Central memory CD4-positive, alpha-beta T cell (primary cell): ENCODE measurements around the gene IL27RA.
"Not testable (repeated sequence)": the region's sequence is repeated elsewhere in the genome, so short reads cannot be mapped to it uniquely, and the experiment has no call there.

Experiments used
- DNase-seq: peaks from one replicate; pipeline ENCODE4 v3.0.0; 2022

IL27RA gene

GRCh38 chr19:14000691-14001375 is 30.7 kb upstream of the IL27RA start:
- DNase-seq = no peak

GRCh38 chr19:14002571-14003250 is 28.9 kb upstream of the IL27RA start:
- DNase-seq = peak; percentile 47

GRCh38 chr19:14003251-14004055 is 28.1 kb upstream of the IL27RA start:
- peak; percentile 36 for DNase-seq

- no peak for DNase-seq
Observed at GRCh38 chr19:14004619-14005348, 26.8 kb upstream of the IL27RA start.

GRCh38 chr19:14005349-14006084 is 26.0 kb upstream of the IL27RA start:
- DNase-seq = peak; percentile 90

GRCh38 chr19:14006085-14006765 is 25.3 kb upstream of the IL27RA start, which contains the start of gene RFX1:
Gene RFX1 (minus strand): TSS chr19:14006320. CDS start chr19:13993843, 12,477 bp downstream.
- peak; percentile 99 for DNase-seq

- DNase-seq = no peak
Observed at GRCh38 chr19:14006766-14007562, 24.6 kb upstream of the IL27RA start.

- no peak for DNase-seq
Observed at GRCh38 chr19:14012378-14012915, 19.1 kb upstream of the IL27RA start.

- DNase-seq = no peak
Observed at GRCh38 chr19:14015524-14016035, 16.0 kb upstream of the IL27RA start.

- no peak for DNase-seq
Observed at GRCh38 chr19:14019100-14019499, 12.5 kb upstream of the IL27RA start.

GRCh38 chr19:14019739-14020138 is 11.8 kb upstream of the IL27RA start:
- not testable (repeated sequence) for DNase-seq

GRCh38 chr19:14021474-14021873 is 10.1 kb upstream of the IL27RA start:
- DNase-seq = no peak

- no peak for DNase-seq
Observed at GRCh38 chr19:14022469-14022868, 9.1 kb upstream of the IL27RA start.

GRCh38 chr19:14023404-14024235 is 7.9 kb upstream of the IL27RA start:
- no peak for DNase-seq

- DNase-seq = not testable (repeated sequence)
Observed at GRCh38 chr19:14026652-14027192, 4.8 kb upstream of the IL27RA start.

- no peak for DNase-seq
Observed at GRCh38 chr19:14027856-14028450, 3.6 kb upstream of the IL27RA start, which contains the start of gene RLN3. Gene RLN3 (plus strand): TSS chr19:14028148. CDS start chr19:14028205, 57 bp downstream.

- no peak for DNase-seq
Observed at GRCh38 chr19:14028901-14029300, 2.7 kb upstream of the IL27RA start.
